GM21528 (cell line): ENCODE data around the gene AEBP1.

Experiments
- ATAC-seq: cut with Tn5 transposase; IDR thresholded peaks from one replicate; pipeline ENCODE4 v1.9.1; 2021; ENCODE audit warnings: mild to moderate bottlenecking, moderate library complexity; ENCODE audit not compliant: unreplicated experiment, low FRiP score

Gene AEBP1

DNA sequence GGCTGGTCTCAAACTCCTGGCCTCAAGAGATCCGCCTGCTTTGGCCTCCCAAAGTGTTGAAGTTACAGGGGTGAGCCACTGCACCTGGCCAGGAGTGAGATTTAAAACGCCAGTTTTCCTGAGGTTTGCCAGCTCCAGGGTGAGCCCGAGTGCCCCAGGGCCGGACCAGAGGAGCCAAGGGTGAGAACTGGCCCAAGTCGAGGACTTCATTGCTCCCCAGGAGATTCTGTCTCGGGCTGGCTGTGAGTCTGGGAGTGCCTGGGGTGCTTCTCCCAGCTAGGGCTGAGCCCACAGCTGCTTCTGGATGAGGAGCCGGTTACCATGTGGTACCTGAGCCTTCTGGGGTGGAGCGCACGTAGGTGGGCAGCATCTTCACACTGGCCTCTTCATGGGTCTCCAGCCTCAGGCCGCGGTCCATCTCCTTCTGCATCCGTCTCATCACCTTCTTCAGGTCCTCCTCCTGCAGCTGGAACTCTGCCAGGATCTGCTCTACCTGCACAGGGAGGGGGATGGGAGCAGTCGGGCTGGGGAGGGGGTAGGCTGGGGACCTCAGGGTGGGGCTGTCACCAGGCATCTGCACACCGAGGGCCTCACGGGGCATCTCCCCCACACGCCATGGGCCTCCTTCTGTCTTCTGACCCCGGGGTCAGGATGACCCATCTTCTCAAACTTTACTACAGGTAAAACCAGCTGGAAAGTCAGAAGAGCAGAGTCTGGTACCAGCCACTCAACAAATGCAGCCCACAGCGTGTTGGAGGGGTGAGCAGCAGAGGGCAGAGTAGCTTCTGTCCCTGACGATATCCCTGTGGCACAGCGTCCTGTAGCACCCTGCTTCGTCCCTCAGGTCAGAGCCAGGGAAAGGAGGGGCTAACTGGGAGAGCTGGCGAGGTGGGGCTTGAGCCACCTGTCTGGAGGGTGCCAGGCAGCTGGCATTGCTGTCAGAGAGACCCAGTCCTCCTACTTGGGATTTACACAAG, 49.1 kb downstream of the AEBP1 start:
- no peak for ATAC-seq

DNA sequence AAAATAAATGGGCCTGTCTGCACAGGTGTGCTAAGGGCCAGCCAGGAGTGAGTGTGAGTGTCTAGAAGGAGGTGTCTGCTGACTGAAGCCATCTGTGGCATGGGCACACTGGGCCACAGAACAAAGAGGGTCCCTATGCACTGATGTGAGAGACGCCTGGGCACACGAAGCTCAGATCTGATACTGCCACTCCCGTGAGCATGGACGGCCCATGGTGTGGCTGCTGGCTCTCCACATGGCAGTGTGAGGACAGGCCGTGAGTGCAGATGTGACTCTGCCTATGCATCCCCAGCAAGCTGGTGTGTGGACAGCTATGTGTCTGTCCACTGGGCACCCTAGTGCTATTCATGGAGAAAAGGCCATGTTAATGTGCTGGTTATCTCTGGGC, 49.8 kb downstream of the AEBP1 start:
- no peak for ATAC-seq

DNA sequence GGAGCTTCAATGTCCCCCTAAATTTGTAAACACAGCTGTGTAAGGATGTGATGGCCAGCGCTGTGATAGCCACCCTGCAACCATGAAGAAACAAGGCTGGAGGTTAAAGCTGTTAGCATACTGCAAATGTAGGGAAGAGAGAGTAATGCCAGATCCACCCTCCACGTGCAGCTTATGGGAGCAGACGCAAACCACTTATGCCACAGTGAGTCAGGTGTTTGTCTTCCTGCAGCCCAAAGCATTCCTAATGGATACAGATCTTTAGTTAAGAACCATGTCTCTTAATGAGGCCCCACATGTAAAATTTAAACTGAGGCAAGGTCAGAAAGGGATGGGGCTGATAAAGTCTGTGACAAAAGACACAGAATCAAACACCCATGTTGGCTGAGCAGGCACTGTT, 50.6 kb downstream of the AEBP1 start:
- no peak for ATAC-seq

DNA sequence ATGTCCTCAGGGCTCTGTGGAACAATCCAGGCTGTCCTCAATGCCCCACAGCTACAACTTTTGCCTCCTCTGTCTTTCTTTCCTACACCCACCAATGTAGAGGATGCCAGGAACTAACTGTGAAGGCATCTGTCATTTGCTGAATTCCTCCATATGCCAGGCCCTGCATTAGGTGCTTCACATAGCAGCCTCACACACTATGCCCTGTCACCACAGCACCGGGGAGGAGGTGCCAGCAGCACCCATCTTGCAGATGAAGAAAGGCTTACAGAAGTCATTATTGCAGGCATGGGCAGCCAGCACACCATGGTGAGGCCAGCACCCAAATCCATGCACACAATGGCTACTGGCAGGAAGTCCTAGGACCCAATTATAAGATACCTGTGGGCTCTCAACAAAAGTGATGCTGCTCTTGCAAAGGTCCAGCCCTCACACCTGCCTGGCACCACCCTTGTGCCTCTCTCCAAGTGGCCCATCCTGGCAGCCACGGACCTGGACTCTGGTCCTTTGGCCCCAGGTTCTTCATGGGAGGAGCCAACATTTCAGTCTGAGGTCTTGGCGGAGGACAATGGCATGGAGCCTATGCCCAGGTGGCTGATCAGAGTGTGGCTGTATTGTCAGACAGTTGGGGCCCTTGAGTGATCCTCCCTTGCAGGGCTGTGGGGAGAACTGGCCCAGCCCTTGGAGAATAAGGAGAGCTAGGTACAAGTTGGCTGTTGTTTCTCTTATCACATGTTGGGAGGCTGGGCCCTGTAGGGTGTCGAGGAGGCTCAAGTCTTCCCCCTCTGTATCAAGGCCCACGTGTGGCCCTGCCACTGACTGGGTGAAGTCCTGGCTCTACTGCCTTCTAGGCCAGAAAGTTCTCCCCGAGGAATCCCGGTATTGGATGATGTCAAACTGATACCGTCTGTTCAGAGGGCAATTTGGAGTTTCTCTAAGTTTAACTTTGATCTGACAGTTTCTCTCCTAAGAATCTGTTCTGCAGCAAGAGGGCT, 51.3 kb downstream of the AEBP1 start:
- no peak for ATAC-seq

DNA sequence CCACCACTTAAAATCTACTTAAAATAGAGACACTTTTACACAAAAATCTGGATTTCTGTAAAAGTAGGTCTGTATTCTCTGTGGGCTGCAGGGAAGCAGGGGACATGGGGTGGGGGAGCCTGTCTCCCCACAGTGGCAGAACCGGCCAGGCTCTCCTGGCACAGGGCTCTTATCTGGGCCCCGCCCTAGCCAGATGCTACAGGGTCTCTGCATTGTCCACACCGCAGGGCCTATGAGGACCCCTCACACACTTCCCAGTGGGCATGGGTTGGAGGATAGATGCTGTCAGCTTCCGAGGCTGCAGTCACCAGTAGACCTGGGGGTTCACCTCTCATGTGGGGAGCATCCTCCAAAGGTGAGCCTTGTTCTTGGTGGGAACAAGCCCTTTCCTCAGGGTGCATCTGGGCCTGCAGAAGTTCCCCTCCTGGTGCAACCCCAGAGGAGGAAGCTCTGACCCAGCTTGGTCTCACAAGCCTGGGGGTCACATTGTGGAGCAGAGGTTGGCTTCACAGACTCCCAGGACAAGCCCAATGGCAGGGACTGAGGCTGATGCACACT, 52.4 kb downstream of the AEBP1 start:
- ATAC-seq = no peak

DNA sequence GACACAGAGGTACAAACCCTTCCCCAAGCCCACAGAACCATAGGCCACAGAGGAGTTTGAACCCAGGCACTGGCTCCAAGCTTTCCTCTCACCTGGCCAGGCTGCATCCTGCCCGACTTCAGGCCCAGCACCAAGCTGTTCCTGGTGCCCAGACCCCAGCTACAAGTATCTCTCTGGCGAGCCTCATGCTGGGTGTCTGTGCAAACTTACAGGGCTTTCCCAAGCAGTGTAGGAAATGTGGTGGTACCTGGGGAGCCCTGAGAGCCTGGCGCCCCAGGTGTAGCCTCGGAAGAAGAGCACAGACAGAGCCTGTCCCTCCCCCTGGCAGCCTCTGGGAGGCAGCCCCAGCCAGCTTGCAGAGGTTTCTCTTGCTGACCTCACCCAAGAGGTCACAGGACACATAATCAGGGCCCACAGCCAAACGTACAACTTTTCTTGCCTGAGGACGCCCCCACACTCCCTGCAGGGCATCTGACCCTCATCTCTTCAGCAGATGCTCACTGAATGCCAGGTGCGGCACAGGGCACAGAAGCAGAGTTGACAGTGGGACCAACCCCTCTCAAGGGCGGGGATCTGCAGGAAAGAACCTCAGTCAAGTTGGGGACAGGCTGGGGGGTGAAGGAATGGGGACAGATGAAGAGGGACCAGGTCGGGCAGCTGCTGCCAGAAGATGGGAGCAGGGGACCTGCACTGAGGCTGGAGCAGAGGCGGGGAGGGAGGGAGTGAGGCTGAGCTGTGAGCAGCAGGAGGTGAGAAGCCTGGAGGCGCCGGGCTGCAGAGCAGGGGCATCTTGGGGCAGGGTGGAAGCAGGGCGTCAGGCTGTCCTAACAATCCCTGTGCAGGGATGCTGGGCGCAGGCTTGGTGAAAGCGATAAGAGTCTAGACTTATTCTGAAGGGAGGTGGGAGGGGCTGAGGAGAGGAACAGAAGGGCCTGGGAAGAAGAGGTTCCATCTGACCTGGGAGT, 53.3 kb downstream of the AEBP1 start:
- no peak for ATAC-seq

DNA sequence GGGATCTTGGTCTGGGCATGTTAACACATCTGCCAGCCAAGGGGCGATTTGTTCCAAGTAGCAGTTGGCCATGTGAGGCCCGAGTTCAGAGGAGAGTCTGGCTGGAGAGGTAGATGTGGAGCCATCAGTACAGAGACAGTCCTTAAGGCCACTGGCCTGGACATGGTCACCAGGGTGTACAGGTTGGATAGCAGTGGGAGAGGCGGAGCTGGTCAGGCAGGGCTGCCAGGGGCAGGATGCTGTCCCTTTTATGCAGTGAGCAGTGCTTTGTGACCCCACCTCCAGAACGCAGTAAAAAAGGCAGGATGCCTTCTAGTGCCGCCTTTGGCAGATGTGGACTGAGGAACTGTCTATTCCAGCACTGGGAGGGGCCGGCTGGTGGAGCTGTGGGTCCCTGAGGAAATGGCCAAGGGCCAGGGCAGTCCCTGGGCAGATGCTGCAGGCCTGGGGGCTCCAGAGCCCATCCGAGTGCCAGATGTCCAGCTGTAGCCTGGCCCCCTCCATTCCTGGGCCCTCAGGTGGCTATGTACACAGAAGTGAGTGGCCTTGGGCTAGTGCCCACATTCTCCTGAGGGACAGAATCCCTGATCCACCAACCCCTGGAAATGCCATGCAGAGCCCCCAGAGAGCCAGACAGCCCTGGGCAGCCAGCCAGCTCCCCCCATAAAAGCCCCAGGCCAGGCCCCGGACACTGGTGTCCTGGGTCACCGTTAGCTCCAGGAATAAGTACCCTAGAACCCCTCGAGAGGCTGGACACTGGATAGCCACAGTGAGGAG, 54.1 kb downstream of the AEBP1 start:
- no peak for ATAC-seq

DNA sequence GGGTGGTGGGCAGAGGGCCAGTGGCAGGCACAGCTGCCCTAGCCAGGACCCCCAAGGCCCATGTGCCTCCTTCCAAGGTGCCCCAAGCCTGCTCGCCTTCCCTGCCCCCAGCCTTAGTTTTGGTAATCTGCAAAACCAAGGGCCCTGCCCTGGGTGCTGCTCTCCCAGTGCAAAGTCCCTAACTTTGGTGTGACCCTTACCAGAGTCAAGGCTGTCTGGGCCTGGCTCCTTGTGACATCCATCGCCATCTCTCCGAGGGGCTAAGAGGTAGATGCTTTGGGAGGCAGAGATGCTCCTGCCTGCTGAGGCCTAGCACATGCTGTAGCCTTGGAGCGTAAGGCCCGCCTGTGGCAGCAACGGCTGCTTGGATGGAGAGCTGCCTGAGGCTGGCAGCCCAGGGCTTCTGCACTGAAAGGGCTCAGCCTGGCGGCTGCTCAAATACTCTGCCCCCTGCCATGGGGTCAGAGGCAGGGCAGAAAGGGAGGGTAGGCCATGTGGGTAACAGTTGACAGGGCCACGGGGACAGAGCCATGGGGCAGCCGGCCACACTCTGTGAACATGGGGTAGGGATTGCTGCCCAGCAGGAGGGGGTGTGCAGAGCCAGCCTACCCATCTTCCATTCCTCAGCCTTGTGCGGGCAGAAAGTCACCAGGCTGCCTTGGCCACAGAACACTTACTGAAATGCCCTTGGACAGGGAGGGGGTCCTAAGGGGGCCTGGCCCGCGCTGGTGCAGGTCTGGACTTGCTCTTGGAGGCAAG, 54.9 kb downstream of the AEBP1 start:
- no peak for ATAC-seq

DNA sequence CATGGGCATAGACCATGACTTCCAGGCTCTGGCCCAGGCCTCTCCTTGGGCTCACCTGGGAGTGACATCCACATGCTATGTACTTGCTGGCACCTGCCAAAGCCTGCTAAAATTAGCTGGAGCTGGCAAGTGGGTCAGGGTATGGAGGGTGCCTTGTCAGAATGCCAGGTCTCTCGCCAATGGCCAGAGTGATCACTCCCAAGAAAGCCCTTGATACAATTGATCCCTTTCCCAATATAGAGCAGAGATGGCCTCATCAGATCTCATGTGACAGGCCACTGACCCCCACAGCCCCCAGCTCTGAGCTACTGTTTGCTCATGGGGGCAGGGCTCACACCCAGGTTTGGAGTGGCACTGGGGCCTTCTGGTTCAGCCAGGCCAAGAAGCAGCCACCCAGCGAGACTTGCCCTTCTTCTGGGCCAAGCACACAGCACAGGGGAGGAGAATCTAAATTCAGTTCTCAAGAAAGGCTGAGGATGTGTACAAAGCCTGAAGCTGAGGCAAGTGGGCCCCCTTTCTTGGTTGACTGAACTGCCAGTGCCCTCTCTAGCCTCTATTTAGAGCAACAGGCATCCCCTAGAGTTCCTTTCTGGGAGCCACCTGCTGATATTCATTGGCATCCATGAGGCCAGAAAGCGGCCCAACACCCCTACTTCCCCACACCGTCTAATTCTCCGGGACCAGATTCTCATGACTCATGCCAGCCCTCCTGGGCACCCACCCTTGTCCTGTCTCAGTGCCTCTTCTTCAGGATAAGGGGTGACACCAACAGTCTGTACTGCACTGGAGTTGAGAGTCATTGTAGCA, 55.9 kb downstream of the AEBP1 start:
- ATAC-seq = no peak

DNA sequence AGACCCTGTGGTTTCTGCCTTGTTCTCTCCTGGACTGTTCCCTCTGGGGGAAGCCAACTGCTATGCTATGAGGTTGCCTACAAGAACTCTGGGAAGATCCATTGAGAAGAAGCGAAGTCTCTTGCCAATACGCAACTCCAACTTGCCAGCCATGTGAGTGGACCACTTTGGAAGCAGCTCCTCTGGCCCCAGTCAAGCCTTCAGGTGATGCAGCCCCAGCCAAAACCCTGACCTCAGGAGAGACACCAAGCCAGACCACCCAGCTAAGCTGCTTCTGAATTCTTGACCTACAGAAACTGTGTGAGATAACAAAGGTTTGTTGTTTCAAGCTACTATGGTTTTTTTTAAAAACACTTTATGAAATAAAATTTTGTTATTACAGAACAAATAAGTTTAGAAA, 57.2 kb downstream of the AEBP1 start:
- ATAC-seq = no peak

DNA sequence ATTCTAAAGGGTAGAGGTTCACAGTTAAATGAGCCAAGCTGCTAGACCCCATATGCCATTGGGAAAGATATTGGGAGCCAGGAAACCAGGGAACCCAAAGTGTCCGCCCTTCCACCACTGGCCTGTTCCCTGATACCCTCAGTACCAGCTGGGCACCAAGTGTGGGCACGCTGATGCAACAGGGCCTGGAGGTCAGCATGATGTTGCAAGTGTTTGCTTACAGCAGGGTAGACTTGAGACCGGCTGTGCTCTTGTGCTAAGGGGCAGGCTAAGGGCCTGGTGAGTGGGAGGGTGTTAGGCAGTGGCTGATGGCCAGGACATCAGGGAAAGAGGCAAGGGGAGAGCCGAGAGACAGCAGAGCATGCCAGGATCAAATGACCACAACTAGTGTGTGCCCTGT, 58.0 kb downstream of the AEBP1 start:
- no peak for ATAC-seq

DNA sequence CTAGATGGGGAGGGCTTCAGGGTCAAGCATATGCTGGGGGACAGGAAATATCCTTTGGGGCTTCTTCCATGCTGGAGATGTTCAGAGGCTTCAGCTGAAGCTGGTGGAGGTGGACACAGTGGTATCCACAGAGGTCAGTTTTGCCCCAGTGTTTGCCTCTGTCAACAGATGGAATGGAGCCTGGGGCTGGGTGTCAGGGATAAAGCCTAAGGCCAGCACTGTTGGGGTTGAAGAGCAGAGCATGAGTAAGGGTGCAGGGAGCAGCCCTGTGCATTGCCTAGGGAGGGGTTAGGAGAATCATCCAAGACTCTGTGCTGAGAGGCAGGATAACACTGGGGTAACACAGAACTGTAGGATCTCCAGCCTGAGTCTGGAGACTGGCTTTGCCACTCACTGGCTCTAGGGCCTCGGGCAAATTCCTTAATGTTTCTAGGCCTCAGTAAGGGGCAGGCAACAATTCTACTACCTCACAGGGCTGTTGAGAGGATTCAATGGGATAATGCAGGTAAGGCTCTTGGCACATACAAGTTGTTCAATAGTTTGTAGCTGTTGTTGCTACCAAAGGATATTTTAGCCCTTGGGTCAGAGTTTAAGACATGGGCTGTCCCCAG, 58.7 kb downstream of the AEBP1 start:
- ATAC-seq = no peak

DNA sequence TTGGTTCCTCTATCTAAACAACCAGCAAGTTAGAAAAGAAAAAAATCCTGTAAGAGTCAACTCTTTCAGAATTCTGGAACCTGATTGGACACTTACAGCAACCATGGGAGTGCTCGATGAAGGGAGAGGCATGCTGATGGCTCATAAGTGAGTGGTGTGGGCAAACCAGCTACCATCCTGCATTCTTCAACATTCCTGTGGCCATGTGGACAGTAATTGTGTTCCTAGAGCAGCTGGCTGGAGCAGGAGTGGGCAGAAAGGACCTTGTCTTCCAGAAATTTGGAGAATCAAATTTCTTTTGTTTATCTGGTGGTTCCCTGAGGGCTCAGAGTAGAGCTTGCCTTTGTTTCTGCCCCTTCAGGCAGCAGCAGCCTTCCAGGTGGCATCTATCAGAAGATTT, 59.4 kb downstream of the AEBP1 start:
- no peak for ATAC-seq
